Measurements from ENCODE around the gene IL6ST.

GRCh38 chr5:55969956-55970355 lies 24.8 kb downstream of the IL6ST start:
- TF ChIP-seq POLR2AphosphoS5 (IDR thresholded peaks at IDR 0.05; ENCODE audit: low read depth, low read length) = no peak
- TF ChIP-seq CTCF (IDR thresholded peaks at IDR 0.05) = no peak

All from Panc1 (cell line).